ENCODE data around the gene IP6K1. TPM values are rescaled to one million over a fixed set of nuclear protein-coding genes. Genes with fewer than 3 reads are reported as not detected.
A peak's percentile ranks its signal among the peaks of the same experiment; 100 is the strongest.

The IP6K1 gene
- total and polyA plus RNA-seq, 2 donors (not counting 1 experiment from before 2014, with no cell fraction given) = 27.8 to 77.8 TPM

DNA sequence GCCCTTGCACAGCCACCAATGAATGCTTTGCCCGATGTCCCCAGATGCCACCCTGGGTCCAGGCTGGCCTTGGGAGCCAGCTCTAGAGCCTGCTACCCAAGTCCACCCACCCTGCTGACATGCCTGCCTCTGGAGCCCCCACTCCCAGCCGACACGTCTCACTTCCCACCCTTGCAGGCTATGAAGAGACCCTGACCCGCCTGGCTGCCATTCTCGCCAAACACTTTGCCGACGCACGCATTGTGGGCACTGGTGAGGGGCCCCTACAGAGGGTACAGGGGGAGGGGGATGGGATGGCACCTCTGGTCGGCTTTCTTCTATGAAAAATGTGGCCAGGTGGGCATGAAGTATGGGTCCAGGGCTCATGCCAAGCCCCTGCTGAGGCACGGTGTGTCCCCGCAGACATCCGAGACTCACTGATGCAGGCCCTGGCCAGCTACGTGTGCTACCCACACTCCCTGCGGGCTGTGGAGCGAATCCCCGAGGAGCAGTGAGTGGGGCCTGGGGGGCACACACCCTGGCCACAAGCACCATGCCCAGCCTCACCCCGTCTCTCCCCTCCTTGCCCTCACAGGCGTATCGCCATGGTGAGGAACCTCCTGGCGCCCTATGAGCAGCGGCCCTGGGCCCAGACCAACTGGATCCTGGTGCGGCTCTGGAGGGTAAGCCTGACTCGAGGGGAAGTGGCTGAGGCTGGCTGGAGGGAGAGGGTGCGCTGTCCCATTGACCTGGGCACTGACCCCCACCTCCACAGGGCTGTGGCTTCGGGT, 72.8 kb downstream of the IP6K1 start:
- DNase-seq (peak; percentile 17), ATAC-seq (ENCODE audit: low read depth) (no peak)
- Mint-ChIP-seq H3K27me3 (no peaks in the 10 kb centered on the region), H3K4me3 (no peak overlapping the region), H3K4me1 (peaks cover 5% of the 10 kb centered on the region), H3K27ac (no peak overlapping the region), H3K9me3 (ENCODE audit: insufficient read depth) (no peaks in the 10 kb centered on the region)
- peaks cover 0 to 5% of the 10 kb centered on the region in 2 experiments for H3K36me3 ChIP-seq (replicated peaks in 1 of 2; ENCODE audit: control extremely low read depth in 1 of 2, control insufficient read depth in 1 of 2, extremely low read depth in 1 of 2, insufficient read depth in 2 of 2, low read length in 1 of 2)
- POLR2A ChIA-PET = no interaction called here
- no peak for TF ChIP-seq EZH2 (IDR thresholded peaks at IDR 0.05; ENCODE audit: borderline replicate concordance, insufficient read depth, low read depth, low read length, poor library complexity, severe bottlenecking)
- TF ChIP-seq, protein P1, sequence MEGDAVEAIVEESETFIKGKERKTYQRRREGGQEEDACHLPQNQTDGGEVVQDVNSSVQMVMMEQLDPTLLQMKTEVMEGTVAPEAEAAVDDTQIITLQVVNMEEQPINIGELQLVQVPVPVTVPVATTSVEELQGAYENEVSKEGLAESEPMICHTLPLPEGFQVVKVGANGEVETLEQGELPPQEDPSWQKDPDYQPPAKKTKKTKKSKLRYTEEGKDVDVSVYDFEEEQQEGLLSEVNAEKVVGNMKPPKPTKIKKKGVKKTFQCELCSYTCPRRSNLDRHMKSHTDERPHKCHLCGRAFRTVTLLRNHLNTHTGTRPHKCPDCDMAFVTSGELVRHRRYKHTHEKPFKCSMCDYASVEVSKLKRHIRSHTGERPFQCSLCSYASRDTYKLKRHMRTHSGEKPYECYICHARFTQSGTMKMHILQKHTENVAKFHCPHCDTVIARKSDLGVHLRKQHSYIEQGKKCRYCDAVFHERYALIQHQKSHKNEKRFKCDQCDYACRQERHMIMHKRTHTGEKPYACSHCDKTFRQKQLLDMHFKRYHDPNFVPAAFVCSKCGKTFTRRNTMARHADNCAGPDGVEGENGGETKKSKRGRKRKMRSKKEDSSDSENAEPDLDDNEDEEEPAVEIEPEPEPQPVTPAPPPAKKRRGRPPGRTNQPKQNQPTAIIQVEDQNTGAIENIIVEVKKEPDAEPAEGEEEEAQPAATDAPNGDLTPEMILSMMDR (IDR thresholded peaks at IDR 0.05) = no peak
- no peak overlapping the region for H3K9ac ChIP-seq (ENCODE audit: low read length)
- H4K20me1 ChIP-seq (ENCODE audit: control insufficient read depth, insufficient read depth, low read length, poor library complexity, severe bottlenecking) = no peaks in the 10 kb centered on the region
- H3K9me3 ChIP-seq (ENCODE audit: control extremely low read depth in 1 of 3, control insufficient read depth in 2 of 3, insufficient read depth in 1 of 3, low read length in 2 of 3) = no peaks in the 10 kb centered on the region
- peaks cover 1 to 12% of the 10 kb centered on the region in 2 donors for H3K4me1 ChIP-seq (ENCODE audit: control insufficient read depth in 2 of 2, insufficient read depth in 2 of 2, low read length in 2 of 2)
- peaks cover 3% of the 10 kb centered on the region for H3K79me2 ChIP-seq (ENCODE audit: control insufficient read depth, insufficient read depth, low read length)
- CTCF ChIA-PET = no interaction called here
- no peak overlapping the region for H3K4me2 ChIP-seq (replicated peaks; ENCODE audit: low read depth, low read length, poor library complexity, severe bottlenecking)
- intact Hi-C loops (cut with micrococcal nuclease) = no loop called here
- no peak overlapping the region for H3K27ac ChIP-seq (ENCODE audit: low read length in 2 of 2)
- H3K4me3 ChIP-seq (ENCODE audit: control extremely low read depth in 1 of 5, extremely low read depth in 1 of 5, insufficient read depth in 1 of 5, low read depth in 2 of 5, low read length in 4 of 5) = no peak overlapping the region
- 90% methylated on average over 16 of the region's 25 CpGs for WGBS (ENCODE audit: insufficient coverage)
- H2AFZ ChIP-seq (ENCODE audit: insufficient read depth, low read depth, low read length, poor library complexity, severe bottlenecking) = no peak overlapping the region
- no peaks in the 10 kb centered on the region for H3K27me3 ChIP-seq (replicated peaks in 1 of 4; ENCODE audit: control extremely low read depth in 1 of 4, control insufficient read depth in 3 of 4, insufficient read depth in 4 of 4, low read length in 3 of 4)

DNA sequence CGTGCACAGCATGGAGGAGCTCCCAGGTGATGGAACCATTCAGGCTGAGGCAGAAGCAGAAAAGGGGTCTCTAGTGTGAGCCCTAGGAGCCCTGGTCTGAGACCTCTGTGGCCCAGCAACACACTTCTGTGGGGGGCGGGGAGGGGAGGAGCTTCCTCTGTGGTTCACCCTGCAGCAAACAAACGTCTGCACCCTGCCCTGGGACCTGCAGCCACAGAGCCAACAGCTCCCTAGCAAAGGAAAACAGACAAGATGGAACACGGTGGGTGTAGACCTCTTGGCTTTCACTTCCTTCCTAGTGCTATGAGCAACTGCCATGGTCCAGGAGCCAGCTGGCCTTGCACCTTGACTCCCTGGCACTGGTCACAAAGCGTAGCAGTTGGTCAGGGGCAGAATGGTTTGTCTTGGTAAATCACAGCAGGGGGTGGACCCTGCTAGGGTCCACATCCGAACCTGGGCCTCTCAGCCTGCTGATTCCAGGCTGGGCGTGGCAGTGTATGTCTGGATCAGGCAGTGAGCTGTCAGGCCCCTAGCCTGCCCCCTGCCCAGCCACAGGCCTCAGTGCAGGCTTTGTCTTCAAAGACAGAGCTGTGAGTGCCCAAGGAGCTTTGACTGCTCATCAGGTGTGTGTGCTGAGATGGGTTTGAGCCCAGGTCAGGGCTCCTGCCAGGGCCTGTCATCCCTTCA, 73.6 kb downstream of the IP6K1 start:
- POLR2A ChIA-PET = no interaction called here
- H4K20me1 ChIP-seq (ENCODE audit: control insufficient read depth, insufficient read depth, low read length, poor library complexity, severe bottlenecking) = no peaks in the 10 kb centered on the region
- H3K27ac ChIP-seq (ENCODE audit: low read length in 2 of 2) = no peak overlapping the region
- H3K4me3 ChIP-seq (ENCODE audit: control extremely low read depth in 1 of 5, extremely low read depth in 1 of 5, insufficient read depth in 1 of 5, low read depth in 2 of 5, low read length in 4 of 5) = no peak overlapping the region
- no peak overlapping the region for H3K27ac Mint-ChIP-seq
- no peak overlapping the region for H3K9ac ChIP-seq (ENCODE audit: low read length)
- 51% methylated on average over 7 of the region's 7 CpGs for WGBS (ENCODE audit: insufficient coverage)
- no peak overlapping the region for H2AFZ ChIP-seq (ENCODE audit: insufficient read depth, low read depth, low read length, poor library complexity, severe bottlenecking)
- no peak overlapping the region for H3K4me2 ChIP-seq (replicated peaks; ENCODE audit: low read depth, low read length, poor library complexity, severe bottlenecking)
- H3K4me3 Mint-ChIP-seq = no peak overlapping the region
- peaks cover 4% of the 10 kb centered on the region for H3K4me1 Mint-ChIP-seq
- peaks cover 0 to 5% of the 10 kb centered on the region in 2 experiments for H3K36me3 ChIP-seq (replicated peaks in 1 of 2; ENCODE audit: control extremely low read depth in 1 of 2, control insufficient read depth in 1 of 2, extremely low read depth in 1 of 2, insufficient read depth in 2 of 2, low read length in 1 of 2)
- TF ChIP-seq, protein P1 (IDR thresholded peaks at IDR 0.05) = no peak
- TF ChIP-seq EZH2 (IDR thresholded peaks at IDR 0.05; ENCODE audit: borderline replicate concordance, insufficient read depth, low read depth, low read length, poor library complexity, severe bottlenecking) = no peak
- CTCF ChIA-PET = no interaction called here
- H3K9me3 Mint-ChIP-seq (ENCODE audit: insufficient read depth) = no peaks in the 10 kb centered on the region
- H3K27me3 Mint-ChIP-seq = no peaks in the 10 kb centered on the region
- no peaks in the 10 kb centered on the region for H3K79me2 ChIP-seq (ENCODE audit: control insufficient read depth, insufficient read depth, low read length)
- DNase-seq = peak; percentile 18
- no peak for ATAC-seq (ENCODE audit: low read depth)
- intact Hi-C loops (cut with micrococcal nuclease) = no loop called here
- H3K27me3 ChIP-seq (replicated peaks in 1 of 4; ENCODE audit: control extremely low read depth in 1 of 4, control insufficient read depth in 3 of 4, insufficient read depth in 4 of 4, low read length in 3 of 4) = no peaks in the 10 kb centered on the region
- no peaks in the 10 kb centered on the region for H3K9me3 ChIP-seq (ENCODE audit: control extremely low read depth in 1 of 3, control insufficient read depth in 2 of 3, insufficient read depth in 1 of 3, low read length in 2 of 3)
- H3K4me1 ChIP-seq (ENCODE audit: control insufficient read depth in 2 of 2, insufficient read depth in 2 of 2, low read length in 2 of 2) = peaks cover 0 to 8% of the 10 kb centered on the region in 2 donors
